GM12878 (cell line): Measurements from ENCODE around the gene PEMT. TPM values are rescaled to one million over a fixed set of nuclear protein-coding genes. Genes with fewer than 3 reads are reported as not detected.

Source experiments
- ATAC-seq: fragments of 200-7000 bp; cut with Tn5 transposase; 3 replicates; pipeline ENCODE4 v1.9.1; 2020; ENCODE audit warnings: mild to moderate bottlenecking, moderate library complexity
- BruUV-seq: library from RNA; stranded (reverse); fragments of 400-500 nt; replicated peaks from 2 replicates; lab custom pipeline; 2021; lab: Mats Ljungman, UMichigan
- CTCF ChIA-PET: fragments of 300-600 bp; sonication (Branson Sonifier 250); formaldehyde crosslinking; extraction: SDS; loops from one replicate; lab custom pipeline; 2021; ENCODE audit warnings: inconsistent platforms; lab: Yijun Ruan, JAX
- POLR2A ChIA-PET: fragments of 350-600 bp; formaldehyde crosslinking; extraction: SDS; loops from one replicate; lab custom pipeline; 2021; ENCODE audit warnings: inconsistent platforms; lab: Charles Lee
- RAD21 ChIA-PET: fragments of 300-600 bp; sonication (Branson Sonifier 250); formaldehyde crosslinking; loops from one replicate; lab custom pipeline; 2023; ENCODE audit warnings: antibody characterized with exemption; ENCODE audit not compliant: unreplicated experiment; lab: Charles Lee
- SMC1A ChIA-PET: fragments of 300-600 bp; sonication (Branson Sonifier 250); formaldehyde crosslinking; loops from one replicate; lab custom pipeline; 2023; ENCODE audit not compliant: unreplicated experiment, uncharacterized antibody; lab: Charles Lee
- DNase-seq: peaks from one replicate; pipeline ENCODE4 v3.0.0-alpha.2; 2011; ENCODE audit warnings: low read depth, low spot score
- FAIRE-seq: peaks from 3 replicates; lab custom pipeline; 2011; peaks lifted over from hg19 to GRCh38; lab: Jason Lieb, UNC
- H2AFZ ChIP-seq: 2 replicates; pipeline ENCODE4 v1.6.0; 2011; ENCODE audit warnings: low read depth, low read length, control low read depth; ENCODE audit not compliant: control insufficient read depth
- H3K27ac ChIP-seq: 2 replicates; pipeline ENCODE4 v1.5.1; 2011; ENCODE audit warnings: control low read depth; ENCODE audit not compliant: control insufficient read depth, insufficient read depth
- H3K27me3 ChIP-seq, 2 experiments: replicated peaks in 1 of 2; 2 replicates each; pipeline versions ENCODE4 v1.6.0 to v1.6.1; 2011; ENCODE audit warnings: low read length in 1 of 2; ENCODE audit not compliant: control insufficient read depth in 2 of 2, insufficient read depth in 2 of 2
- H3K36me3 ChIP-seq, 2 experiments: 2 replicates each; pipeline ENCODE4 v1.5.1; 2011; ENCODE audit warnings: low read length in 1 of 2; ENCODE audit not compliant: control insufficient read depth in 2 of 2, insufficient read depth in 2 of 2
- H3K4me1 ChIP-seq: 2 replicates; pipeline ENCODE4 v1.6.1; 2011; ENCODE audit warnings: mild to moderate bottlenecking, low read length, moderate library complexity, mixed read lengths; ENCODE audit not compliant: control insufficient read depth, insufficient read depth
- H3K4me2 ChIP-seq: 2 replicates; pipeline ENCODE4 v1.6.0; 2011; ENCODE audit warnings: control low read depth; ENCODE audit not compliant: control insufficient read depth, insufficient read depth
- H3K4me3 ChIP-seq: fragments of 200-600 bp; sonication (generic); 2 replicates; pipeline ENCODE4 v1.5.1; 2016
- H3K79me2 ChIP-seq: 2 replicates; pipeline ENCODE4 v1.6.0; 2011; ENCODE audit warnings: low read length; ENCODE audit not compliant: control insufficient read depth, insufficient read depth
- H3K9ac ChIP-seq: 2 replicates; pipeline ENCODE4 v1.8.0; 2011; ENCODE audit warnings: low read length, control low read depth, mixed read lengths; ENCODE audit not compliant: control insufficient read depth, insufficient read depth
- H3K9me3 ChIP-seq: replicated peaks from 3 replicates; pipeline ENCODE4 v1.5.1; 2011; ENCODE audit warnings: mild to moderate bottlenecking, low read length; ENCODE audit not compliant: control insufficient read depth, insufficient read depth
- H4K20me1 ChIP-seq: 2 replicates; pipeline ENCODE4 v1.6.0; 2011; ENCODE audit not compliant: control insufficient read depth, insufficient read depth
- BCL3 ChIP-seq: IDR thresholded peaks from 2 replicates; pipeline ENCODE4 v1.6.1; 2011; ENCODE audit warnings: borderline replicate concordance, low read depth, mild to moderate bottlenecking, moderate library complexity, low read length; ENCODE audit not compliant: insufficient read depth, poor library complexity, severe bottlenecking
- CEBPB ChIP-seq, 2 experiments: fragments of 150-350 bp in 1 of 2; IDR thresholded peaks; 2 replicates each; pipeline ENCODE4 v1.6.1; 2012 to 2014; ENCODE audit warnings: low read depth in 2 of 2, low read length in 2 of 2, borderline replicate concordance in 1 of 2, inconsistent platforms in 1 of 2
- ETV6 ChIP-seq, 2 experiments: fragments of 450-650 bp in 1 of 2; IDR thresholded peaks in 1 of 2; conservative IDR thresholded peaks in 1 of 2; 2 replicates each; pipeline ENCODE4 v1.6.1; 2014; ENCODE audit warnings: antibody characterized with exemption in 1 of 2, borderline replicate concordance in 1 of 2, low read depth in 1 of 2, mild to moderate bottlenecking in 1 of 2, moderate library complexity in 1 of 2
- KDM1A ChIP-seq: fragments of 200-600 bp; sonication (generic); IDR thresholded peaks from 2 replicates; pipeline ENCODE4 v1.6.1; 2016; ENCODE audit warnings: borderline replicate concordance
- NR2C2 ChIP-seq: IDR thresholded peaks from 2 replicates; pipeline ENCODE4 v1.6.1; 2011; ENCODE audit warnings: borderline replicate concordance, low read depth; ENCODE audit not compliant: control insufficient read depth, insufficient read length
- POU2F2 ChIP-seq: IDR thresholded peaks from 3 replicates; pipeline ENCODE4 v1.6.1; 2011; ENCODE audit warnings: low read depth, mild to moderate bottlenecking, low read length, borderline replicate concordance
- TCF12 ChIP-seq: IDR thresholded peaks from 2 replicates; pipeline ENCODE4 v1.6.1; 2011; ENCODE audit warnings: low read depth, mild to moderate bottlenecking, low read length
- WGBS: methylation state at CpG from one replicate; pipeline ENCODE4 v1.1.6; 2016; ENCODE audit warnings: low lambda C conversion rate; ENCODE audit not compliant: insufficient replicate concordance, insufficient coverage; ENCODE audit errors: missing lambda C conversion rate; 5-methylcytosine and 5-hydroxymethylcytosine counted together
- in situ Hi-C: fragments of 300-500 bp; cut with MboI; formaldehyde crosslinking; loops from 9 replicates; pipeline ENCODE4 v1.14.3; 2018; ENCODE audit warnings: mixed read lengths
- intact Hi-C: fragments of 100-400 bp; cut with micrococcal nuclease; formaldehyde crosslinking; loops from one replicate; pipeline ENCODE4 v1.14.2; 2022; ENCODE audit not compliant: unreplicated experiment
- polyA plus RNA-seq, 11 experiments: library from polyadenylated mRNA; depleted of rRNA in 4 of 11; unstranded in 6 of 11; stranded (reverse) in 5 of 11; fragments of >200 nt; fragmentation: Nextera tagmentation in 4 of 11; fragmentation: Illumina TruSeq in 1 of 11; extraction: Ambion mirVana in 4 of 11; extraction: Trizol in 1 of 11; gene quantifications; 1 replicate in 1 of 11; 2 replicates in 10 of 11; pipeline versions ENCODE4 v1.2.1 to v1.2.3, GENCODE V29; 2011 to 2016; ENCODE audit warnings: inconsistent platforms in 2 of 11, missing spikeins in 2 of 11, low read depth in 1 of 11
- total RNA-seq, 4 experiments: library from RNA; depleted of rRNA in 3 of 4; stranded (reverse); fragments of >200 nt in 3 of 4; fragmentation: Illumina TruSeq in 1 of 4; extraction: Trizol in 1 of 4; gene quantifications; 2 replicates each; pipeline versions ENCODE4 v1.2.1 to v1.2.3, GENCODE V29; 2013 to 2021
- TF ChIP-seq, protein P1 (sequence below): fragments of 450-650 bp; IDR thresholded peaks from 2 replicates; pipeline ENCODE4 v1.6.1; 2017; ENCODE audit warnings: antibody characterized with exemption, mild to moderate bottlenecking, moderate library complexity
- TF ChIP-seq, protein P2 (sequence below): fragments of 450-650 bp; IDR thresholded peaks from 2 replicates; pipeline ENCODE4 v1.6.1; 2016; ENCODE audit warnings: mild to moderate bottlenecking
- TF ChIP-seq, protein P3 (sequence below): fragments of 450-650 bp; IDR thresholded peaks from 2 replicates; pipeline ENCODE4 v1.6.1; 2016; ENCODE audit warnings: mild to moderate bottlenecking

The PEMT gene
- total and polyA plus RNA-seq, 10 of the 15 experiments (the other 5 are each of a cell fraction or from before 2014, with no cell fraction given), result 2.8 to 44.7 (median 25.4) TPM

DNA sequence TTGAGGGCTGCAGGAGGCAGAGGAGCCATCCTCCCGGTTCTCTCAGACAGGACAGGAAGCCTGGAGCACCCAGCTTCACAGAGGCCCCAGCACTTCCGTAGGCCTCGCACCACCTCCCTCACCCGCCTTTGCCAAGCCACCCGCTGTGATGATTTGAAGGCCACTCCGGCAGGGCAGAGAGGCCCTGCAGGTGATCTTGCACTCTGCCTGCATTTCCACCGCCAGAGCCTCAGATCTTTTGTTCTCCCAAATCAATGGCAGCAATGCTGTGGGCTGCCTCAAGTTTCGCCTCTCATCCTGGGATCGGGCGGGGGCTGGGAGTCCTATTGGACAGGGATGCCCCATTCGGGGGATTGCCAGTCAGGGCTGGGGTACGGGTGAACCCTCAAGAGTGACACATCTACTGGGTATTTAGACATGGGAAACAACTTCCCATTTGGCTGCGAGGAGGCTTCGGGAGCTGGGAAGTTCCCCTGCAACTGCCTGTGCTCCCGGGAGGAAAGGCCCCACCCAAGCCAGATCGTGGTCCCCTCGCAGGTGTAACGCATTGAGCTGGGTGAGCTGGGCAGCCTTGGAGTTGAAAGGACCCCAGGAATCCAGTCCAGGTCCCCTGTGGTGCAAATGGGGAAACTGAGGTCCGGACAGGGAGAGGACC lies 34.8 kb upstream of the PEMT start:
- FAIRE-seq (no peak), ATAC-seq (no peak), DNase-seq (no peak)
- 85% methylated on average over 19 of the region's 19 CpGs for WGBS
- Histone ChIP-seq H3K9ac (no peak overlapping the region), H4K20me1 (no peaks in the 10 kb centered on the region)
- no peak for TF ChIP-seq TCF12
- TF ChIP-seq, protein P1, sequence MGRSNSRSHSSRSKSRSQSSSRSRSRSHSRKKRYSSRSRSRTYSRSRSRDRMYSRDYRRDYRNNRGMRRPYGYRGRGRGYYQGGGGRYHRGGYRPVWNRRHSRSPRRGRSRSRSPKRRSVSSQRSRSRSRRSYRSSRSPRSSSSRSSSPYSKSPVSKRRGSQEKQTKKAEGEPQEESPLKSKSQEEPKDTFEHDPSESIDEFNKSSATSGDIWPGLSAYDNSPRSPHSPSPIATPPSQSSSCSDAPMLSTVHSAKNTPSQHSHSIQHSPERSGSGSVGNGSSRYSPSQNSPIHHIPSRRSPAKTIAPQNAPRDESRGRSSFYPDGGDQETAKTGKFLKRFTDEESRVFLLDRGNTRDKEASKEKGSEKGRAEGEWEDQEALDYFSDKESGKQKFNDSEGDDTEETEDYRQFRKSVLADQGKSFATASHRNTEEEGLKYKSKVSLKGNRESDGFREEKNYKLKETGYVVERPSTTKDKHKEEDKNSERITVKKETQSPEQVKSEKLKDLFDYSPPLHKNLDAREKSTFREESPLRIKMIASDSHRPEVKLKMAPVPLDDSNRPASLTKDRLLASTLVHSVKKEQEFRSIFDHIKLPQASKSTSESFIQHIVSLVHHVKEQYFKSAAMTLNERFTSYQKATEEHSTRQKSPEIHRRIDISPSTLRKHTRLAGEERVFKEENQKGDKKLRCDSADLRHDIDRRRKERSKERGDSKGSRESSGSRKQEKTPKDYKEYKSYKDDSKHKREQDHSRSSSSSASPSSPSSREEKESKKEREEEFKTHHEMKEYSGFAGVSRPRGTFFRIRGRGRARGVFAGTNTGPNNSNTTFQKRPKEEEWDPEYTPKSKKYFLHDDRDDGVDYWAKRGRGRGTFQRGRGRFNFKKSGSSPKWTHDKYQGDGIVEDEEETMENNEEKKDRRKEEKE, result no peak
- no peak for TF ChIP-seq CEBPB (IDR thresholded peaks at IDR 0.05; ENCODE audit: borderline replicate concordance in 1 of 2, low read depth in 2 of 2, low read length in 2 of 2)
- TF ChIP-seq KDM1A, result no peak
- TF ChIP-seq ETV6 (conservative IDR thresholded peaks at IDR 0.05 in 1 of 2, IDR thresholded peaks at IDR 0.05 in 1 of 2; ENCODE audit: borderline replicate concordance in 1 of 2, low read depth in 1 of 2), result no peak
- no peak for TF ChIP-seq NR2C2
- TF ChIP-seq, protein P2, sequence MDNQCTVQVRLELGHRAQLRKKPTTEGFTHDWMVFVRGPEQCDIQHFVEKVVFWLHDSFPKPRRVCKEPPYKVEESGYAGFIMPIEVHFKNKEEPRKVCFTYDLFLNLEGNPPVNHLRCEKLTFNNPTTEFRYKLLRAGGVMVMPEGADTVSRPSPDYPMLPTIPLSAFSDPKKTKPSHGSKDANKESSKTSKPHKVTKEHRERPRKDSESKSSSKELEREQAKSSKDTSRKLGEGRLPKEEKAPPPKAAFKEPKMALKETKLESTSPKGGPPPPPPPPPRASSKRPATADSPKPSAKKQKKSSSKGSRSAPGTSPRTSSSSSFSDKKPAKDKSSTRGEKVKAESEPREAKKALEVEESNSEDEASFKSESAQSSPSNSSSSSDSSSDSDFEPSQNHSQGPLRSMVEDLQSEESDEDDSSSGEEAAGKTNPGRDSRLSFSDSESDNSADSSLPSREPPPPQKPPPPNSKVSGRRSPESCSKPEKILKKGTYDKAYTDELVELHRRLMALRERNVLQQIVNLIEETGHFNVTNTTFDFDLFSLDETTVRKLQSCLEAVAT, result no peak
- TF ChIP-seq, protein P3, sequence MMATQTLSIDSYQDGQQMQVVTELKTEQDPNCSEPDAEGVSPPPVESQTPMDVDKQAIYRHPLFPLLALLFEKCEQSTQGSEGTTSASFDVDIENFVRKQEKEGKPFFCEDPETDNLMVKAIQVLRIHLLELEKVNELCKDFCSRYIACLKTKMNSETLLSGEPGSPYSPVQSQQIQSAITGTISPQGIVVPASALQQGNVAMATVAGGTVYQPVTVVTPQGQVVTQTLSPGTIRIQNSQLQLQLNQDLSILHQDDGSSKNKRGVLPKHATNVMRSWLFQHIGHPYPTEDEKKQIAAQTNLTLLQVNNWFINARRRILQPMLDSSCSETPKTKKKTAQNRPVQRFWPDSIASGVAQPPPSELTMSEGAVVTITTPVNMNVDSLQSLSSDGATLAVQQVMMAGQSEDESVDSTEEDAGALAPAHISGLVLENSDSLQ, result no peak
- TF ChIP-seq POU2F2, result no peak
- no peak for TF ChIP-seq BCL3
- TF ChIP-seq, all 136 proteins: peak for 0
- Histone ChIP-seq H3K27me3 (no peaks in the 10 kb centered on the region), H3K27ac (no peak overlapping the region), H3K79me2 (no peaks in the 10 kb centered on the region), H2AFZ (no peak overlapping the region), H3K4me1 (no peaks in the 10 kb centered on the region; the same call in 1 of the 2 replicates), H3K36me3 (no peaks in the 10 kb centered on the region), H3K4me3 (no peak overlapping the region), H3K4me2 (no peak overlapping the region), H3K9me3 (no peaks in the 10 kb centered on the region)
- intact Hi-C loops, result no loop called here
- CTCF ChIA-PET, result no interaction called here
- in situ Hi-C loops, result no loop called here
- BruUV-seq, result no TSS peak
- RAD21 ChIA-PET, result no interaction called here
- POLR2A ChIA-PET, result no interaction called here
- SMC1A ChIA-PET, result no interaction called here
